ENCODE results near the gene CD200.

Gene CD200

DNA sequence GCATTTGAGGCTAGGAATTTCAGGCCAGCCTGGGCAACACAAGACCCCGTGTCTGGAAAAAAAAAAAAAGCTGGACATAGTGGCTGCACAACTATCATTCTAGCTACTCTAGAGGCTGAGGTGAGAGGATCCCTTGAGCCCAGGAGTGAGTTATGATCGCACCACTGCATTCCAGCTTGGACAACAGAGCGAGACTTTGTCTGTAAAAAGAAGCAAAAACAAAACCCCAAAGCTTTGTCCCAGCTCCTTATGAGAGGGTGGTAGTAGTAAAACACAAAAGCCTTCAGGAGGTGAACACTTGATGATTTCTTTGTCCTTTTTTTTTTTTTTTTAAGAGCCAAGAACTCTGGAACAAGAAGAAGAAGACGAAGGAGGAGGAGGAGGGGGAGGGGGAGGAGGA, 1.1 kb upstream of the CD200 start:
- DNase-seq (ENCODE audit: low read depth in 2 of 3, low spot score in 2 of 3) = no peak

DNA sequence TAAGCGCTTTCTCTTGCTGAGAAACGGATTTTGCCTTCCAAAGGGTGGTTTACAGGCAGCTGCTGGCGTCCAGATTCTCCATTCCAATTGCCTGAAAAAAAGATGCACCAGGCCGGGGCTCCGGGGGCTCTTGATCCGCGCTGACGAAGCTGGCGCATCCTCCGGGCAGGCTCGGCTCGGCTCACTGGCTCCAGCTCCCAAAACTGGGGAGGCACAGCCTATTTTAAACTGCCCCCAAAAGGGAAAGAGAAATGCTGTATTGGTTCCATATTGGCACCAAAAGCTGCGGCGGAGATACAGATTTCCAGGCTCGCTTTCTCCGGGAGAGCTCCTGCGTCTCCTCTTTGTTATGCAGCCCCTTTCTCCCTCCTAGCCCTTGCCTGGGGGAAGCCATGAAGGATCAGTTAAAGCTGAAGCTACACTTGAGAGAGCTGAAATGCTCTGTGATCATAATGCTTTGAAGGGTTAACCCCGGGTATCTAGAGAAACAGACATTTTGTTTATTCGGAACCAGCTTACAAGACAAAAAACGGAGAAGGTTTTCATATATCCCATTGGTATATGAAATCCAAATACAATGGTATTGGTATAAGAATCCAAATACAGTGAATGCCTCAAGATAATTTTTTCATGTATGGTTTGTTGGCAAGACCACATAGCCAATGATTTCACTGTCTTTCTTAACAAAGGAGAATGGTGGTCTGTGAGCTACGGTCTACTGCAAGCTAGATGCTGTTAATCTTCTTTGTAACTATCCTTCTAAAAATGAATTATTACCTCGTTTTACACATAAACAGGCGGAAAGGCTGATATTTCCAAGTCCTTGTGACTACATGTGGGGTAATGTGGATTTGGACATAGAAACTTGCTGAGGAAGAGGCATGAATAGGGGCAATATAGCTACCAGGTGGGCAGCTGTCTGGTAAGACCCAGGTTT, 693 bp downstream of the CD200 start:
- peak in 1 of 3 experiments; percentile 17 for DNase-seq (ENCODE audit: low read depth in 2 of 3, low spot score in 2 of 3)

DNA sequence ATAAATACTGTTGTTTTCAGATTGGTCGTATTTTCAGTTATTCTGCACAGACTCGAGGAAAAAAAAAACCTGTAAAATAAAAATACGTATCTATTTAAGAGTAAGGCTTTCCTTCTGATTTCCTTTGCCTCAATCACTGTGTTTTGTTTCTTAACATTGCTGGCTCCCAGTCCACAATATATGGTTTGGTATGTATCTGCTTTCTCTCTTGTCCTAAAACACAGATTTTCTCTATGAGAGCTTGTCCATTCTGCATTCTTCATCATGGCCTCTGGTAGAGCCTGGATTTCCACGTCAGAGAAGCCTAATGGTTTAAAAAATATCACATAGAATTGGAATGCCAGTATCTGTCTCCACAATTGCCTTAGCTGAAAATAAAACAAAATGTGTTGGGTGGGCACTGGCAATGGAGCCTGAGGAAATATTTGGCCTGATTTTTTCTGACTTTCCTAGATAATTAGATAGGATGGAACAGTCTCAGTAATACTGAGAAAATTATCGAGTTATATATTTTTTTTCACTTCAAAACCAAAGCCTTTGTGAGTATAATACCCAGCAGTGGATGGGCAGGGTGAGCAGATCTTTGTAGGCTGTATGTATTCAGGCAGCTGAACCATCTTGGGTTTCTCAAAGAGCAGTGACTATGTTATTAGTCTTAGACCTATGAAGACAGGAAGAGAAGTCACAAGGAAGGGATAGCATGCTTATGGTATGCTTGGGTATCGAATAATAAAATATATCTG, 1.9 kb downstream of the CD200 start:
- DNase-seq (ENCODE audit: low read depth in 2 of 3, low spot score in 2 of 3) = no peak

DNA sequence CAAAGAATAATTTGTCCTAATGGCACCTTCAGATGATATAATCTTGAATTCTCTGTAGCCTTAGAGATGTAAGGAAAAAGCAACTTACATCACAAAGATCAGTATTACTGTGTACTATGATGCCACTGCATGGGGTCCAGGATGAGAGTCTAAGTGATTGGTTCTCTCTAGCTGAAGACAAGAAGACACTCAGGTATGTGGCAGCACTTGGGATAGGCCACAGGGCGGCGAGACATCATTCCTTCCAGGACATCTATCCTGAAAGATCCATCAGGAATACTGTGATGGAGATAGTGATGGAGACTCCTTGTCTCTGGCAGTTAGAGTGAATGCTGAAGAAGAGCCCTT, 2.5 kb downstream of the CD200 start:
- DNase-seq (ENCODE audit: low read depth in 2 of 3, low spot score in 2 of 3) = no peak

DNA sequence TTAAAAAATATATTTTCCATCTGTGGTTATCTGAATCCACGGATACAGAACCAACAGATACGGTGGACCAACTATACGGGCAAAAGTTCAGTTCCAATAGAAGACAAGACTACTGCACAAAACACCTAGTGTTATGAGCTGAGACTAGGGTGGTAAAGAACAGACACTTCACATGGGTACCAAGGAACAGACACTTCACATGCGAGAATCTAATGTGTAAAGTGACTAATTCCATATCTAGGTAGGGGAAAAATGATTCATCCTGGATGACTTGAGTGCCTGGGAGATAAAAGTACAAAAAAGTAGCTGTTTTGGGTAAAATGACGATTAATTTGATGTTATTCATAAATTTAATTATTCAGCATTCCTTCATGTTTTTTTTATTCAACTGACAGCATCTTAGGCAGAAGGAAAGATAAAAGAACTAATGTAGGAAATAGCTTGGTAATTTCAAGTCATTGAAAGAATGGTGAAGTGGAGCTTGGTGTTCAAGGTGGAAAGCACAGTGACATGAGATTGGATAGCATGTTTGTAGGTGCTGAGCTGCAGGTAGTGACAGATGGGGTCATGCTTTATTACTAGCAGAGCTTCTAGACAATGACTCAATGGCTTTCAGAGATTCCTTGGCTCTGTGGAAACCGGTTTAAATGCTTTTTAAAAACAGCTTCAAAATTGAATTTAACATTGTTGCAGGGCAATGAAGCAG, 5.2 kb downstream of the CD200 start:
- DNase-seq (ENCODE audit: low read depth in 2 of 3, low spot score in 2 of 3) = no peak

DNA sequence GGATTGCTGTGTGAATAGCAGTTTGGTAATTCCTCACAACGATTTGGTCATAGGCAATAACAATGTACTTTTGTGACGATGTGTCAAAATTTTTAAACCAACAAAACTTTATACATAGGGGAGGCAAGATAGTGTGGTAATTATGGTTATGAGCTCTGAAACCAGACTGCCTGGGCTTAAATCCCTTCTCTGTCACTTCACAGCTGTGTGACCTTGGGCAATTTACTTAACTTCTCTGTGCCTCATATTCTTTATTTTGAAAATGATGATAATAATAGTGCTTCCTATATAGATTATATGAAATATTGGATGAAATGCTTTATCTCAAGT, 5.7 kb downstream of the CD200 start:
- DNase-seq (ENCODE audit: low read depth in 2 of 3, low spot score in 2 of 3) = no peak

DNA sequence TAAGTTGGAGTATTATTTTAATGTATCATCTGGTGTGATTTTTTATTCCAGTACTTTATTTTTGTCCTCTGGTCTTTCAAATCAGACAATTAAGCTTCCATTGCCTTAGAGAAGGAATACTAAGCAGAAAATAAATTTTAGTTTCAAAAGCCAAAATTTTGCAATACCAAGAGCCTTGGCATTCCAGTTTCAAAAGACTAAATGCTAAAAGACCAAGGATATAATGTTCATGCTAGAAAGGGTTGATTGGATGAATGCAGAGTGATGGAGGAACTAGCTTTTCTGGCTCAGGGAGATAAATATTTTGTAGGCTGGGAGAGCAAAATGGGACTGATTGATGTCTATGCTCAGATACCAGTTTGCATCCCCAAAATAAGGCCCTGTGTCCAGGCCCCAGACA, 6.2 kb downstream of the CD200 start:
- DNase-seq (ENCODE audit: low read depth in 2 of 3, low spot score in 2 of 3) = no peak

DNA sequence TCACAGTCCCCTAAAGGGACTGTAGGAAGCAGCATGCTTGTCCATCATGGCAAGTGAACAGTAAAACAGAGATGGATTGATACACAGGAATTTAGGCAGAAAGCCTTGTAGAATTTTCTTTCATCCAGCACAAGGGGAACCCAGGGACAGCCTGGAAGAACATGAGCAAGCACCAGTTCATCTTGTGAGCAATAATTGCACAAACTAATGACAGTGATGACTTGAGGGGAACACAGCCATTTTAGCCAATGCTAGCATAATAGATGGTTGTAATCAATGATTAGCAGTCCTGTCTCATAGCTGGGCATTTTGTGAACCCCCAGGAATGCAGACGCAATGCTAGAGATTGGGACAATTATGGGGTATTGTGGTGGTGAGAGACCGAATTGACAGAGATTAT, 6.7 kb downstream of the CD200 start:
- DNase-seq (ENCODE audit: low read depth in 2 of 3, low spot score in 2 of 3) = no peak

DNA sequence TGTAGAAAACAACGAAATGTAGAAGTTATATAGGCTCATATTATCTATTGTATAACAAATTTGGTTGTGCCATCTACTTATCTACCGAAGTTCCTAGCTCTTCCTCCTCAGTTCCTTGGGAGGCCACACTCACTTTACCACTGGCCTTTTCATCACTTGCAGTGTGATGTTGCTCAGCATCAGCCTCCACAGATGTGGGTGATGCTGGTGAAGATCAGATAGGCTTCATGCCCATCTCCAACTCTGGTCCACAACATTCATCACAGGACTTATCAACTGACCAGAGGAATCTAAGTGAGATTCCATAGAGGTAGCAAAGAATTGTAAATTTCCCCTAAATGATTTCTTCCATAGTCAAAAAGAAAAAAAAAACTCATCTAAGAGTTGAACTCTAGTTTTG, 8.4 kb downstream of the CD200 start:
- DNase-seq (ENCODE audit: low read depth in 2 of 3, low spot score in 2 of 3) = no peak

DNA sequence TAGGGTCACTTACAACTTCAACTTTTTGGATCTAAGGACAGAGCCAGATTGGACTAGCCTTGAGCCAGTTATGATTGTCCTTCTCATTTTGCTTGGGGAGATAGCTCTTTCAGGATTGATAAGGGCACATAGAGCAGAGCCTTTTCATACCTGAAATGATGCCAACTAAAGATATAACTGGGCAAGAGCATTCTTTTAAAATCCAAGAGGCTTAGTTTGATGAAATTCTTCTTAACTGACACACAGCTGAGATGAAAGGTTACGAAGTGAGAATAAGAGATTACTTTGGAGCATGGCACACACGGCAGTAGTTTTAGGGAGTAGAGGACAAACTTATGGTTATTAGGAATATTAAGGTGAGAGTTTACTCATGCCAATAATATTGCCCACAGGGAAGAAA, 12.7 kb downstream of the CD200 start:
- no peak for DNase-seq (ENCODE audit: low read depth in 2 of 3, low spot score in 2 of 3)

DNA sequence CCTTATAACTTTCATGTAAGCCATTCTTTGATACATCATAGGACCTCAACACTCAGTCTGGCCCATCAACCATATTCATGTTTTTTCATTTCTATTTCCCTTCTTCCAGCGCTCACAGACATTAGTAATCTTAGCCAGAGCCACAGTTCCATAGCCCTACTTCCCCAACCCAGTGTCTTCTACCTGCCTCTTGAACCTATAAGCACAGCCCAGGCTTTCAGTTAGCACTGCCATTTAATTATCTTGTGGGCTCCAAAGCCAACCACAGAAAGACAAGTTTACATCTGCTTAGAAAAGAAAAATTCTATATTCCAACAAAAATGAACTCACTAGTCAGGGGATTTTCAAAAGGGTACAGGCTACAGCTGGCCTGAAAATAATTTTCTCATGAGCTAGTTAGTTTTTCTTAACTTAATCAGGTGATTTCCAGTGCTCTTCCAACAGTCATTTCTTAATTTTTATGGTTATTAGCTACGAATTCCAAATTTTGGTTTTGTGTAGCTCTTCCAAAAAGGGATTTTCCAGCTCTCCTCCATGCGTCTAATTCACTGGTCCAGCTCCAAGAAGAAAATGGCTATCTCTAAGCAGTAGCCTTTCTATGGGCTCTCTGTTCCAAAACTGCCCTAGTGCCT, 13.7 kb downstream of the CD200 start:
- no peak for DNase-seq (ENCODE audit: low read depth in 2 of 3, low spot score in 2 of 3)

DNA sequence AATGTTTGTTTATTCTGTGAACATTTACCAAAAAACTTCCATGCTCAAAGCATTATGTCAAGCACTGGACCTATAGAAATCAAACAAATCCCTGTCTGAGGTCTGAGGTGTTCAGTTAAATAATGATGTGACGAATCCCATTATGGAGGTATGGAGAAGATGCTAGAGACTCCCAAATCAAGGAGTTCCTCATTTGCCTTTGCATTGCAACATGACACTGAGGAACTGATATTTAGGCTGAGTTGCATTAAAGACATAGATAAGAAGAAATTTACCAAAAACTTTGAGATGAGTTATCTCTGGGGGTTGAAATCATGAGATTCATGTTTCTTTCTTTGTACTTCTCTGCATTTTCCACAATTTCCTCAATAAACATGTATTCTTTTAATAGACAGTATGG, 16.0 kb downstream of the CD200 start:
- DNase-seq (ENCODE audit: low read depth in 2 of 3, low spot score in 2 of 3) = no peak

DNA sequence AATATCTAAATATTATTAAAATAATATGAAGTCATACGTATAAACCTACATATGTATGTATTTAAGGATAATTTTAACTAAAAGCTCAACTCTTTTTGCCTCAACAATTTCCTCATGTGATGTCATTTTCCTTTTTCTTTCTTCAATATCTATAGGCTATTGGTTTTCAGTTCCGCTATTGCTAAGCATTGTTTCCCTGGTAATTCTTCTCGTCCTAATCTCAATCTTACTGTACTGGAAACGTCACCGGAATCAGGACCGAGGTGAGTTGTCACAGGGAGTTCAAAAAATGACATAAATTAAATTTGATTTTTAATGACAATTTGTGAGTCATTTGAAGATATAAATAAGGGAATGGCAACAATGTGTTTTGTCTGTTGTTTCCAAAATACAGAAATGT, 16.6 kb downstream of the CD200 start:
- DNase-seq (ENCODE audit: low read depth in 2 of 3, low spot score in 2 of 3) = no peak

DNA sequence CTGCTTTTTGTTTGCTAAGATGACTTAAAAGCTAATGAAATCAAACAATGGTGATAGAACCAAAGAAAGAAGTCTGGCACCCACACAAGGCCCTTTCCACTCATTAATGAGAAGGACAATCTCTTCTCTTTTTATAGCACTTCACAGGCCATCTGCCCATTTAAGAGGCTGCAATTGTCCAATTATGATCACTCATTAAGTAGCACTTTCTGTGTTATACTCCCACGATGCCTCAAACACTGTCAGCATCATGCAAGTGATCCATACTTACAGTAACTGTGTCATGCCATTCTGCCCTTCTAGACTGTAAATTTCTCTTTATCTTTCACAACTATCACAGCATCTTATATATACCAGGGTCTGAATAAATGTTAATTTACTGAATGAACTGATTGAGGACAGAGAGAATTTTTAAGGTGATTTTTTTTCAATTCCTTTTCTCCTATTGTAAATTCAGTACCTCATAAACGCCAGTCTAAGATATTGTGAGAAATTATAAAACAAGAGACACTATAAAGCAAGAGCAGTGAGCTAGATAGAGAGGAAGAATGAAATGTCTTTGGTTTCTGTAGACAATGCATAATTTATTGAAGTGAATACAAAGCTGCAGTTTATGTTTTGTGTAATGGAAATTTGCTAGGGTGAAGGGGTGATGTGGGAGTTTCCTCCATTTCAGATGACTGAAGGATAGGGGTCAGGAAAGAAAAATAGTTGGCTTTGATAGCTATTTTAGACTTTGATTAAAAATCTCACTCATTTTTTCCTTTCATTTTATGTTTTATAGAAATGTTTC, 17.3 kb downstream of the CD200 start:
- DNase-seq (ENCODE audit: low read depth in 2 of 3, low spot score in 2 of 3) = no peak

DNA sequence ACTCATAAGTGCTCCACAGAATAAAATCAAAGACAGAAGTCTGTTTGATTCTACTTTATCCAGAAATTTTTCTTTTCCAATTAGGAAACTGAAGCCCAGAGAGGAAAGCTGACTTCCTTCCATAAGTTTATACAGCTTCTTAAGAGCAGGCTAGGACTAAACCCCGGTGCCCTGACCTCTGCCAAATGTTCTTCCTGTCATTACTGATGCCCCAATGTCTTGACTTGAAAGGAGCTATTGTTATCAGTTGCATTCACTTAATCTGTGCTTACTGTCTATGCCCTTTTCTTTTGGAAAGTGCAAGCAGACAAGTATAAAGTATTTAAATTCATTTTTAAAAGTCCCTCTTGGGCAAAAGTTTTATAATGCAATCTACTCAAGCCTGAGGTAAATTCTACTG, 18.1 kb downstream of the CD200 start:
- no peak for DNase-seq (ENCODE audit: low read depth in 2 of 3, low spot score in 2 of 3)

DNA sequence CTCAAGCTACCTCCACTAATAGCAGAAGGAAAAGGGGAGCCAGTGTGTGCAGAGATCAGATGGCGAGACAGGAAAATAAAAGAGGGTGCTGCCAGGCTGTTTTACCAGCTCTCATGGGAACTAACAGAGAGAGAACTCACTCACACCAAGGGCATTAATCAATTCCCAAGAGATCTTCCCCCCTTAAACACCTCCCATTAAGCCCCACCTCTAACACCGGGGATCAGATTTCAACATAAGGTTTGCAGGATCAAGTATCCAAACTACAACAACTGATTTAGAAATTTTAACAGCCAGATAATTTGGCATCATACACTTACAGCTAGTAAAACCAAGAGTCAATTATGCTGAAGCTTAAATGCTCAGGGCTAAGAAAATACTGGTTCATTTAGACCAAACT, 18.9 kb downstream of the CD200 start:
- DNase-seq (ENCODE audit: low read depth in 2 of 3, low spot score in 2 of 3) = no peak

DNA sequence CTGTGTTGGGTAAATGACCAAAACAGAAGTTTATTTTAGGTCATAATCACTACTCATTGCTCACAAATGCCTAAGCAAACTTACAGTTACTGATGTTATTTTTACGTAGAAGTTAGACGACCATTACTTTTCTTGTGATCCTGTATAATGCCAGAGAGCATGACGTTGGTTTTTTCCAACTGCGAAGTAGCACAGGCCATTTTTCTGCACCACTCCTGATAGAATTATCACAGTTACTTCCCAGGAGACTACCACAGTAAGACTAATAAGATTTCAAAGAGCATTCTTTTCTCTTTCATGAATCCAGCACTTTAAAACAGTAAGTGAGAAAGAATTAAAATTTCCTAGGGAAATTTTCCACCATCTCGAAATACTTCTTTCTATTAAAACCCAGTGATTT, 19.8 kb downstream of the CD200 start:
- DNase-seq (ENCODE audit: low read depth in 2 of 3, low spot score in 2 of 3) = no peak

DNA sequence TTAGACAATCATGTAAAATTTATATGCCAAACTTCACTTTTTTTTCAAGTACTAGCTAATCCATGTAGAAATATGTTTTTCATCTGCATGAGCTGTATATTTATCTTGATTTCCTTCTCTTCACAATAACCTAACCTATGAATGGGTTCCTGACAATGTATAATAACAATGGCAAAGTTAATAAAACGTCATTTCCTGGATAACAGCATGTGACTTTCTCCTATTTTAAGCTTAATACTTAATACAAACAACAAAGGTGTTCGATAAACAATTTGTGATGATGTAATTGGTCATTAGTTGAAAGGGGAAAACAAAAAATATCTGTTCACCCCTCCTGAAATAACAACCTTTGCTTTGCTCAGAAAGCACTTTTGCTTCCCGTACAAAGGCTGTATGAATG, 20.4 kb downstream of the CD200 start:
- DNase-seq (ENCODE audit: low read depth in 2 of 3, low spot score in 2 of 3) = no peak

DNA sequence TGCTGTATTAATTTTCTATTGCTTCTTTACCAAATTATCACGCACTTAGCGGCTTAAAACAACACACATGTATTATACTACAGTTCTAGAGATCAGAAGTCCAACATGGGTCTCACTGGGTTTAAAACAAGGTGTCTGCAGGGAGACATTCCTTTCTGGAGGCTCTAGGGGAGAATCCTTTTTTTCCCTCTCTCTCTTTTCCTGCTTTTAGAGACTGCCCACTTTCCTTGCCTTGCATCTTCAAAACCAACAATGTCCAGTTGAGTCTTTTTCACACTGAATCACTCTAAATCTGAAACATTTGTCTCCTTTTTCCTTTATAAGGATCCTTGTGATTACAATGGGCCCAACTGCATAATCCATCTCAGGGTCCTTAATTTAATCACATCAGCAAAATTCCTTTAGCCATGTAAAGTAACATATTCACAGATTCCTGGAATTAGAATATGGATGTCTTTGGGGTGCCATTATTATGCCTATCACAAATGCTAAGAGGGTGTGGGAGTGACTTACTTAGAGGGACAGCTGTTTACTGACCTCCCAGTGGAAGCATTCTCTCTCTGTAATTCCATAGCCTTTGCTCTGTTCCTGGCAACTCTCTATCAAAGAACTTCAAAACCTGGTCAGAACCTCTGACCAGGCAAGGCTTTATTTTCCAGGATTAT, 21.8 kb downstream of the CD200 start:
- DNase-seq (ENCODE audit: low read depth in 2 of 3, low spot score in 2 of 3) = no peak

DNA sequence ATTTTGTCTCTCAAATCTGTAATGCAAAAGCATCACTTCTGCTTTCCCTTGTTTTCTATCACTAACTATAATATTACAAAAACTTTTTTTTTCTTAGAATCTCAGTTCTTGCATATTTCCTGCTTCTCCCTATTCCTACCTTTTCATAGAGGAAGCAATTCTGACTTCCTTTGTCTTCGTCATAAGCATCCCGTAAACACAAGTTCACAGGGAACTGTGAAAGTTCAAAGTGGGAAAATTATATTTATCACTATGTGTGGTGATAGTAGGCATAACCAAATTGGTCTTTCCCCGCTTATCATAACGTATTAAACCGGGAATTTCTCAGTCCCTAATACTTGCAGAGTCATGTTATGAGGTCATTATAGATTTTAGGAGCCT, 22.3 kb downstream of the CD200 start:
- DNase-seq (ENCODE audit: low read depth in 2 of 3, low spot score in 2 of 3) = no peak
